CD4-positive, alpha-beta T cell treated with Interleukin-2 at 100 ng/mL for 4 hours (primary cell): ENCODE data around the gene NDUFB10.

Source experiments
- DNase-seq: peaks from one replicate; pipeline ENCODE4 v3.0.0-alpha.2; 2020; ENCODE audit warnings: low spot score

The NDUFB10 gene

GRCh38 chr16:1971796-1972489 is 12.6 kb downstream of the NDUFB10 start, which contains the start of gene TBL3:
TSS of gene TBL3 (plus strand) at chr16:1972053. CDS start at chr16:1972165, 112 bp downstream.
- peak; percentile 96 for DNase-seq

- no peak for DNase-seq
Observed at GRCh38 chr16:1972490-1972877, 13.1 kb downstream of the NDUFB10 start.

- DNase-seq: no peak
Observed at GRCh38 chr16:1973461-1974156, 14.3 kb downstream of the NDUFB10 start.

GRCh38 chr16:1974157-1975070 is 15.1 kb downstream of the NDUFB10 start:
- no peak for DNase-seq

GRCh38 chr16:1975432-1976215 is 16.3 kb downstream of the NDUFB10 start:
- DNase-seq: no peak

GRCh38 chr16:1976216-1976520 is 16.8 kb downstream of the NDUFB10 start:
- DNase-seq: no peak

- DNase-seq: no peak
Observed at GRCh38 chr16:1976951-1977874, 17.9 kb downstream of the NDUFB10 start.

GRCh38 chr16:1977875-1978268 is 18.5 kb downstream of the NDUFB10 start:
- no peak for DNase-seq

- no peak for DNase-seq
Observed at GRCh38 chr16:1978476-1979120, 19.3 kb downstream of the NDUFB10 start.

GRCh38 chr16:1979271-1980029 is 20.1 kb downstream of the NDUFB10 start:
- no peak for DNase-seq

- no peak for DNase-seq
Observed at GRCh38 chr16:1980030-1980769, 20.9 kb downstream of the NDUFB10 start.

GRCh38 chr16:1980770-1981087 is 21.4 kb downstream of the NDUFB10 start:
- DNase-seq: no peak

- DNase-seq: no peak
Observed at GRCh38 chr16:1981398-1981836, 22.1 kb downstream of the NDUFB10 start, which contains the start of gene NOXO1. TSS of gene NOXO1 (minus strand) at chr16:1981469. CDS start at chr16:1981179, 290 bp downstream.

- no peak for DNase-seq
Observed at GRCh38 chr16:1982013-1982433, 22.7 kb downstream of the NDUFB10 start.

- no peak for DNase-seq
Observed at GRCh38 chr16:1982991-1983543, 23.7 kb downstream of the NDUFB10 start.

- DNase-seq: peak; percentile 75
Observed at GRCh38 chr16:1983544-1984346, 24.4 kb downstream of the NDUFB10 start, which contains the start of gene GFER. TSS of gene GFER (plus strand) at chr16:1984193. CDS start at chr16:1984219, 26 bp downstream.
